Adipocyte (in vitro differentiated cells): Measurements from ENCODE around the gene SMAD1.

Experiments
- DNase-seq: peaks from one replicate; pipeline ENCODE4 v3.0.0-alpha.2; 2015; ENCODE audit warnings: low read depth
- H3K27me3 ChIP-seq: replicated peaks from 2 replicates; pipeline ENCODE4 v1.7.0; 2013; ENCODE audit warnings: mild to moderate bottlenecking, low read length, moderate library complexity; ENCODE audit not compliant: control insufficient read depth, insufficient read depth
- H3K36me3 ChIP-seq: 2 replicates; pipeline ENCODE4 v1.7.0; 2013; ENCODE audit warnings: low read length, mild to moderate bottlenecking, moderate library complexity; ENCODE audit not compliant: control insufficient read depth, insufficient read depth, severe bottlenecking
- H3K4me1 ChIP-seq: 2 replicates; pipeline ENCODE4 v1.7.0; 2013; ENCODE audit warnings: mild to moderate bottlenecking, low read length, moderate library complexity; ENCODE audit not compliant: control insufficient read depth, insufficient read depth
- H3K4me3 ChIP-seq: 2 replicates; pipeline ENCODE4 v1.7.0; 2013; ENCODE audit warnings: mild to moderate bottlenecking, low read length, moderate library complexity
- H3K9ac ChIP-seq: 2 replicates; pipeline ENCODE4 v1.7.0; 2013; ENCODE audit warnings: mild to moderate bottlenecking, low read length, moderate library complexity
- H3K9me3 ChIP-seq: 2 replicates; pipeline ENCODE4 v1.7.0; 2013; ENCODE audit warnings: mild to moderate bottlenecking, low read length, moderate library complexity; ENCODE audit not compliant: control insufficient read depth

SMAD1 gene

DNA sequence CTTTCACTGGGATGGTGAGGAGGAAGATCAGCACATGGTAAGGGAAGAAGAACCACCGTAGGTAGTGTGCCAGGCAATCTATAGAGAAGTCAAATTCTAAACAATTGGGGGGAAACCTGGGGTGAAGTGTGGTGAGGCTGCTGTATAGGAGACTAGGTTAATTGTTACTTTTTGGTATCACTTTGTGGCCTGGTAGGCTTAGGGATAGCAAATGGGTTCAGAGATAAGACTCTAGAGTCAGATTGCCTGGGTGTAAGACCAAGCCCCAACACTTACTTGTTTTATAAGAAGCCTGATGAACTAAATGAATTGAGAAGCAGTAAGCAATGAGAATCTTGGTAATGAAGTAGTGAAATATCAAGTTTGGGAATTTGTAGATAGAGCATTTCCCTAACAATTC is 8.7 kb downstream of the SMAD1 start:
- DNase-seq = no peak
- Histone ChIP-seq H3K36me3 (no peaks in the 10 kb centered on the region), H3K4me3 (no peak overlapping the region)

DNA sequence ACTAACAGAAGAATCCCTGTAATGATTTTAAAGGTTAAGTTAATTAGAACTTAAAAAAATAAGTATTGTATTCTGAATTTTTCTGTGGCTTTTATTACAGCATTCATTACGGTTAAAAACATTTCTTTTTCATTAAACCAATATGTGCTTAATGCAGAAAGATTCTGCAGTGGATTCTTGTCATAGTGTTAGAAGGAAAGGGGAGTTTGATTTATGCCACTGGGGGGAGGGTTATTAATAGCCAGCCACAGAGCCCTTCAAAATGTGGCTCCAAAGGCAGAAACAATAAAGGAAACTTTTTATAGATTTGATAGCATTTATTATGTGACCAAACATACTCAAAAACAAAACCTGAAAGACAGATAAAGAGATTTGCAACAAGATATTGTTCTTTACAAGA is 9.1 kb downstream of the SMAD1 start:
- Histone ChIP-seq H3K27me3 (no peaks in the 10 kb centered on the region), H3K9me3 (no peaks in the 10 kb centered on the region), H3K4me3 (no peak overlapping the region), H3K9ac (no peak overlapping the region), H3K36me3 (no peaks in the 10 kb centered on the region), H3K4me1 (no peaks in the 10 kb centered on the region)
- no peak for DNase-seq

More for the DNA sequence above, 8.7 kb downstream of the SMAD1 start:
- Histone ChIP-seq H3K27me3 (no peaks in the 10 kb centered on the region), H3K9me3 (no peaks in the 10 kb centered on the region), H3K9ac (no peak overlapping the region), H3K4me1 (no peaks in the 10 kb centered on the region)

DNA sequence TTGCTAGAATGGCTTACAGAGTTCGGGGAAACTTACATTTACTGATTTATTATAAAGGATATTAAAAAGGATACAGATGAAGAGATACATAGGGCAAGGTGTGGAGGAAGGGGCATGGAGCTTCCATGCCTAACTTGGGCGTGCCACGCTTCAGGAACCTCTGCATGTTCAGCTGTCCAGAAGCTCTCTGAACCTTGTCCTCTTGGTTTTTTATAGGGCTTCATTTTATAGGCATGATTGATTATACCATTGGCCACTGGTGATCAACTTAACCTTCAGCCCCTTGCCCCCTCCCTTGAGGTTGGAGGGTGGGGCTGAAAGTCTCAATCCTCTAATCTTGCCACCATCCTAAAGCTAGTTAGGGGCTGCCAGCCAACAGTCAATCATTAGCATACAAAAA is 10.7 kb downstream of the SMAD1 start:
- Histone ChIP-seq H3K4me1 (no peaks in the 10 kb centered on the region), H3K9ac (no peak overlapping the region), H3K4me3 (no peak overlapping the region), H3K9me3 (no peaks in the 10 kb centered on the region), H3K27me3 (no peaks in the 10 kb centered on the region), H3K36me3 (peaks cover 3% of the 10 kb centered on the region)
- DNase-seq = no peak

DNA sequence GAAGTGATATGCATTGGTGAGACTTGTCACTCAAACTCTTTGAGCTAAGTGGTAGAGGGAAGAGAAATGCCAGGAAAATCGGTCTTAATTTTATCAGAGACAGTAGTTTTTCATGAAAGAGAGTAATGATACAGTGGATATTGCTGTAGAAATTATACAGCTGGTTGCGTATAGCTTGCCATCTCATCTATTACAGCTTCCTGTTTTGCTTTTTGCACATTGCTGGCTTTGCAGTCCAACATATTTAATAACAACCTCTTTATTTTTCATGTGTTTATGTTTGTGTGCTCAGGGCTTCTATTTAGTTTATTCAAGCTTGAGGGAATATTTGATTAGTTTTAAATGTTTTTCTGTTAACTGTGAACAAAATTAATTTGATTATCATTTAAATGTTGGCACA is 11.5 kb downstream of the SMAD1 start:
- Histone ChIP-seq H3K27me3 (no peaks in the 10 kb centered on the region), H3K4me3 (no peak overlapping the region), H3K4me1 (no peaks in the 10 kb centered on the region), H3K9me3 (no peaks in the 10 kb centered on the region), H3K36me3 (peaks cover 3% of the 10 kb centered on the region), H3K9ac (no peak overlapping the region)
- no peak for DNase-seq

DNA sequence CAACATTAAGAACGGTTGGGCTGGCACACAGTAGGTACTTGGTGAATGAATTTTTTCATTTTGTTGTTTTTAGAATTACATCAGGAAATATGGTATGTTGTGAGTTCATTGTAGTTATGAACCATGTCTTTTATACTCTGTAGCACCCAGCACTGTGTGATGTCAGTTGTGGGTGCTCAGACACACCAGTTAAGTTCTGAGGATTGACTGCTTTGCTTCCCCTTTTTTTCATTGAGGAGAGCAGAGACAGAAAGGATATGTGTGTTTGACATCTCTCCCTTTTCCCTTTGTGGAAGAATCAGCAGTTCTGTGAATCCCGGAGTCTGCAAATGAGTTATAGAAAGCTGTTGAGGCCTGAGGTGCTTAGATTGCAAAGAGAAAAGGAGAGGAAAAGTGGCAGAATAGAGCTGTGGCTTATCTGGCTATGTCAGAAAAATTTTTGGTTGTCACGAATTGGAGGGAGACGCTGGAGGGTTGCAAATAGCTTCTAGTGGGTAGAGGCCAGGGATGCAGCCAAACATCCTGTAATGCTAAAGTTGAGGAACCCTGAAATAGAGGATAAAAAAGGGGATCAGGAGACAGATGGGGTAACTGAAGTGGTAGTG is 13.1 kb downstream of the SMAD1 start:
- no peak overlapping the region for H3K4me3 ChIP-seq
- H3K4me1 ChIP-seq = no peaks in the 10 kb centered on the region
- H3K9ac ChIP-seq = no peak overlapping the region
- no peaks in the 10 kb centered on the region for H3K9me3 ChIP-seq
- H3K27me3 ChIP-seq = no peaks in the 10 kb centered on the region
- DNase-seq = no peak
- H3K36me3 ChIP-seq = peaks cover 3% of the 10 kb centered on the region

DNA sequence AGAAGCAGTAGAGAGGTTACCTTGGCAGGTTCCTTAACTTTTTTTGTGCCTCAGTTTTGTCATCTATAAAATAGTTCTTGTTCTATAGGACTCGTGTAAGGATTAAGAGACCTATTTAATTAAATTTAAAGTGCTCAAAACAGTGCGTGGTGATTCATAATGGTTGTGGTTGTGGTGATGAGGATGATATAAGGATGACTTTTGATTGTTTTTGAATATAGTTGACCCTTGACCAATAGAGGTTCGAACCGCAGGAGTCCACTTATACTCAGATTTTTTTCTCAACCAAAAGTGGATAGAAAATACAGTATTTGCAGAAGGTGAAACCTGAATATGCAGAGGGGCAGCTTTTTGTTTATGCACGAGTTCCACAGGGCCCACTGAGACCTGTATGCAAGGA is 14.6 kb downstream of the SMAD1 start:
- no peaks in the 10 kb centered on the region for H3K9me3 ChIP-seq
- peaks cover 3% of the 10 kb centered on the region for H3K36me3 ChIP-seq
- H3K27me3 ChIP-seq = no peaks in the 10 kb centered on the region
- H3K4me1 ChIP-seq = no peaks in the 10 kb centered on the region
- no peak for DNase-seq
- no peak overlapping the region for H3K4me3 ChIP-seq
- H3K9ac ChIP-seq = no peak overlapping the region

DNA sequence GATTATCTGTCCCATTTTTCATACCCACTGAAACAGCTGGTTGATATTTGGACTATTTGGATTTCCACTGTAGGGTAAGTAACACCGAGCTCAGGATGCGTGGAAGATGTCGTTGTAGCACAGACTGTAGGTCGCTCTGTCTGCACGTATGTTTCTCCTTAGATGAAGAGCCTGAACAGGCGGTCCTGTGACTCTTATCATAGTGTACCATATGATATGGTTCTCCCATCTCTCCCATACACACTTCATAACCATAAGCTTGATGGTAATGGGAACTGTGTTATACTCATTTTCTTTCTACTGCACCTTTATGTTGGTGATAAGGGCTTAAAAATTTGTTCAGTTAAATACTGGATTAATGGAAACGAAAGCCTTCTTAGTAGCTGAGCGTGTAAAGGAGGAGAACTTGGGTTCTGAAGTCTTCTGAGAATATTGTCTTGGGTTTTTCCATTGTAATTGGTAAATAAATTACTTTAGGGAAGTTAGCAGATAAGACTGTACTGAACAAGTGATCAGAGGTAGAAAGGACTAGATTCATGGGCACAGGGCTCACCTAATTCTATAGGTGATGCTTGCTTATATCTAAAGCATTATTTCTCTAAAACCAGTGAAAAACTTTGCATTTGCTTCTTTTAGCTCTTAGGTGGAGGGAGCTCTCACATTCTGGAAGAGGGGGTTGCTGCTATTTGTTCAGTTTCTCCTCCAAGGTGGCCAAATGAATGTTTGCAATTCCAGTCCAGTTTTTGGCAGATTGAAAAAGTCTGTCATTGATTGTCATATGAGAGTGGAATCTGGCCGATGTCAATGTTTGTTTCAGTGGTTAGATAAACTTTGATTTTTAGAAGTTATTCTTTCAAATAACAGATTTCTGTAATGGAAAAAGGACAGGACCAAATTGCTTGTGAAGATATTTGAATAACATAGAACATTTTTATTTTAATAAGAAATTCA is 15.8 kb downstream of the SMAD1 start:
- no peaks in the 10 kb centered on the region for H3K9me3 ChIP-seq
- no peak for DNase-seq

DNA sequence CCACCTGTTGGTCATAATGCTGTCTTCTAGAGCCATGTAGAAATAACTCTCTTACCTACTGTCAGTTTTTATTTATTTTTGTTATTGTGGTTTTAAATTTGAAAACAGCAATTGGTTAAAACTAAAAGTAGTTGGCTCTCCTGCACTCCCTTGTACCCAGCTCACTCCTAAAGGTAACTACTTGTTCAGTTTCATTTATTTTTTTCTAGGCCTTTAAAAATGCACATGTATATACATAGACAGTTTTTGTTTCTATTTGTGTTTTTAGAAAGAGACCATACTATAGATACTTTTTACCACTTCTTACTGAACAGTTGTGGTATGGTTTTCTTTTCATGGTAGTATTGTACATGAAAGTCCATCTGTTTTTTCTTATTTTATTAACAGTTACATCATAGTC is 16.8 kb downstream of the SMAD1 start:
- Histone ChIP-seq H3K4me1 (no peaks in the 10 kb centered on the region), H3K36me3 (peaks cover 3% of the 10 kb centered on the region), H3K27me3 (no peaks in the 10 kb centered on the region), H3K9me3 (no peaks in the 10 kb centered on the region), H3K4me3 (no peak overlapping the region), H3K9ac (no peak overlapping the region)
- DNase-seq = no peak

More for the DNA sequence above, 15.8 kb downstream of the SMAD1 start:
- Histone ChIP-seq H3K4me3 (no peak overlapping the region), H3K4me1 (no peaks in the 10 kb centered on the region), H3K27me3 (no peaks in the 10 kb centered on the region), H3K9ac (no peak overlapping the region), H3K36me3 (peaks cover 3% of the 10 kb centered on the region)

DNA sequence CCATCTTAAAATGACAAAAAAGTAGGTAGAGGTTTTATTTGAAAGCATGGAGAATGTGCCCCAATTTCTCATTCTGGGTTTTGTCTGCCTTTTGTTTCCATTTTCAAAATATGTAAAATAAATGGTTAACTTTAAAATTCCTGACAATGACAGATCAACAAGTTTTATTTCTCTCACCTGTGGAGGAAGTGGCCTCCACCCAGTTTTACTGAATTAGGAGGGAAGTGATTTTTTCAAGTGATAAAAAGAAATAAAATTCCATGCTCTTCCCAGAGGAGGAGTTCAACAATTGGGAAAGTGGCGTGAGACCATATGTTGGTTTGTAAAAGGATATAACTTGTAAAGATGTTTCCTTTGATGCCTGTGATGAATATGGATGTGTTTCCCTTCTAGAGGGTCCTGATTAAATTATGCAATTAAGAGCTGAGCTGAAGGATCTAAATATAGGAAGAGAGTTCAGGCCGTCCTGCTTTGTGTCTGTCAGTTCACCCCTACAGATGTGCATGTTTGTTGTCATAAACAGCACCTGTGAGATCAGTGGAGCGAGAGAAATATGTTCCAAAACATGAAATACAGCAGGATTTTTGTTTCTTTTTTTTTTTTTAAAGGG is 19.5 kb downstream of the SMAD1 start:
- Histone ChIP-seq H3K9me3 (no peaks in the 10 kb centered on the region), H3K27me3 (no peaks in the 10 kb centered on the region), H3K9ac (no peak overlapping the region), H3K4me3 (no peak overlapping the region), H3K4me1 (no peaks in the 10 kb centered on the region), H3K36me3 (peaks cover 3% of the 10 kb centered on the region)
- no peak for DNase-seq

DNA sequence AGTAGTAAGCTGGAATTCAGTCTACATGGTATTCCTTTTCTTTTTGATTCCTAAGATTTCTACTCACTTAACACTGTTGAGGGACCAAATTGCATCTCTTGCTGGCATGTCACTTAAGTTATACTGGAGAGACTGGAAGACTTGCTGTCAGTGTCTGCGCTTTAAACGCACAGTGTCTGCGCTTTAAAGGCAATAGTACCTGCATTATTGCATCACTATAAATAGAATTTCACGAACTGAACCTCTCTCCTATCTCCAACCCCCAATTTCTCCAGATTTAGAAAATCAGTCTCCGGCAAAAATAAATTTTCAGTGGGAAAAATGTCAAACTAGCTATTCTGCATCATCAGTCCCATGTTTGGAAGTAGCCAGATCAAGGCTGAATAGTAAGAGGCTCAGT is 21.2 kb downstream of the SMAD1 start:
- Histone ChIP-seq H3K4me3 (no peak overlapping the region), H3K4me1 (peaks cover 9% of the 10 kb centered on the region), H3K9ac (no peak overlapping the region), H3K27me3 (no peaks in the 10 kb centered on the region), H3K9me3 (no peaks in the 10 kb centered on the region), H3K36me3 (no peaks in the 10 kb centered on the region)
- DNase-seq = no peak

DNA sequence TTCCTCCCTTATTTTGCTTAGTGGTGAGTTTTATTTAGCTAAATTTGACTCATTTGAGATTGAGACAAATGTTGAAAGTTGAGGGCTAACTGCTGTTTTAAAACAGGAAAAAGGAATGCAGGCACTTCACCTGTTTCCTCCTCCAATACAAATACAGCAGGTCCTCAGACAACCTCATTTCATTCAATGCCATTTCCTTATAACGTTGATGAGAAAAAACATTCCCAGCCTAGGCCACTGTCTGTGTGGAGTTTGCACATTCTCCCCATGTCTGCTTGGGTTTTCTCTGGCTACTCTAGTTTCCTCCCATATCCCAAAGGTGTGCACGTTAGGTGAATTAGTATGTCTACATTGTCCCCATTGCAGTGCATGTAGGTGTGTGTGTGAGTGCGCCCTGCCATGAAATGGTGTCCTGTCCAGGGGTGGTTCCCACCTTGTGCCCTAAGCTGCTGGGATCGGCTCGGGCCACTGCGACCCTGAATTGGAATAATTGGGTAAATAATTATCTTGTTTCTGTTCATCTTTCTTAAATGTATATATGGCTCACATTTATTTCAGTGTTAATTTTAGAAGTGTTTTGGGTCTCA is 21.9 kb downstream of the SMAD1 start:
- H3K9me3 ChIP-seq = no peaks in the 10 kb centered on the region
- no peaks in the 10 kb centered on the region for H3K27me3 ChIP-seq
- DNase-seq = no peak
- H3K9ac ChIP-seq = no peak overlapping the region
- no peaks in the 10 kb centered on the region for H3K36me3 ChIP-seq
- peaks cover 12% of the 10 kb centered on the region for H3K4me1 ChIP-seq
- H3K4me3 ChIP-seq = no peak overlapping the region
